ENCODE results near the gene L3MBTL4.

- TF ChIP-seq POLR2AphosphoS5 (IDR thresholded peaks at IDR 0.05) (no peak), CTCF (IDR thresholded peaks at IDR 0.05) (no peak), POLR2A (IDR thresholded peaks at IDR 0.05) (no peak)
These were observed 389.9 kb downstream of the L3MBTL4 start for GRCh38 chr18:6024745-6025248.
